ENCODE data around the gene KRTAP19-4.

The KRTAP19-4 gene, protein sequence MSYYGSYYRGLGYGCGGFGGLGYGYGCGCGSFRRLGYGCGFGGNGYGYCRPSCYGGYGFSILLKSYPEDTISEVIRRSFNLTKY

DNA sequence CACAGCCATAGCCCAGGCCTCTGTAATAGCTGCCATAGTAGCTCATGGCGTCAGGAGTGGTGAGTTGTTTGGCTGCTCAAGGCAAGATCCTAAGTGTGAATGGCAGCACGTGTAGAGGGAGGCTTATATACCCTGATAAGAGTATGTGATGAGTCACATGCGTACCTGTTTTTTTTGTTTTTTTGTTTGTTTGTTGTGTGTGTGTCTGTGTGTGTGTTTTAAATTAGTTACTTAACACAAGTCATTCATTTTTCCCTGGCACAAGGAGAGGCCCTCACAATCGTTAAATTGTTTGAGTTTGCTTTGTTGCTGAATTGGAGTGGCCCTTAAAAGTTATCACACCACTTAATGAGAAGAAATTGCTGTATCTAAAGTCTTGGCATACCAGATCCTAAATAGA lies at the start of gene KRTAP19-4:
KRTAP19-4 (minus strand) TSS at position 101 of the 400 bp plus-strand sequence; CDS start at position 46, 55 bp downstream.
- Histone ChIP-seq H3K9me3 (ENCODE audit: control insufficient read depth, insufficient read depth, low read length) (no peaks in the 10 kb centered on the region), H4K20me1 (ENCODE audit: control insufficient read depth, insufficient read depth, low read depth, low read length) (no peaks in the 10 kb centered on the region), H3K79me2 (ENCODE audit: control insufficient read depth, low read length) (no peaks in the 10 kb centered on the region), H3K4me2 (ENCODE audit: low read length) (no peak within 1 kb of the TSS), H3K4me1 (ENCODE audit: control insufficient read depth, low read length) (no peaks in the 10 kb centered on the region), H3F3A (ENCODE audit: control insufficient read depth, insufficient read depth) (no peaks in the 10 kb centered on the region), H3K27me3 (ENCODE audit: control insufficient read depth, low read length) (no peaks in the 10 kb centered on the region), H3K36me3 (ENCODE audit: control insufficient read depth, low read length) (no peaks in the 10 kb centered on the region), H3K9me2 (replicated peaks; ENCODE audit: control insufficient read depth, low read length) (no peaks in the 10 kb centered on the region), H3K27ac (ENCODE audit: low read depth, low read length) (no peak within 1 kb of the TSS), H3K4me3 (ENCODE audit: low read length) (no peak within 1 kb of the TSS)
- TF ChIP-seq EZH2phosphoT487 (IDR thresholded peaks at IDR 0.05; ENCODE audit: borderline replicate concordance, low read length): no peak
- TF ChIP-seq, protein P1, sequence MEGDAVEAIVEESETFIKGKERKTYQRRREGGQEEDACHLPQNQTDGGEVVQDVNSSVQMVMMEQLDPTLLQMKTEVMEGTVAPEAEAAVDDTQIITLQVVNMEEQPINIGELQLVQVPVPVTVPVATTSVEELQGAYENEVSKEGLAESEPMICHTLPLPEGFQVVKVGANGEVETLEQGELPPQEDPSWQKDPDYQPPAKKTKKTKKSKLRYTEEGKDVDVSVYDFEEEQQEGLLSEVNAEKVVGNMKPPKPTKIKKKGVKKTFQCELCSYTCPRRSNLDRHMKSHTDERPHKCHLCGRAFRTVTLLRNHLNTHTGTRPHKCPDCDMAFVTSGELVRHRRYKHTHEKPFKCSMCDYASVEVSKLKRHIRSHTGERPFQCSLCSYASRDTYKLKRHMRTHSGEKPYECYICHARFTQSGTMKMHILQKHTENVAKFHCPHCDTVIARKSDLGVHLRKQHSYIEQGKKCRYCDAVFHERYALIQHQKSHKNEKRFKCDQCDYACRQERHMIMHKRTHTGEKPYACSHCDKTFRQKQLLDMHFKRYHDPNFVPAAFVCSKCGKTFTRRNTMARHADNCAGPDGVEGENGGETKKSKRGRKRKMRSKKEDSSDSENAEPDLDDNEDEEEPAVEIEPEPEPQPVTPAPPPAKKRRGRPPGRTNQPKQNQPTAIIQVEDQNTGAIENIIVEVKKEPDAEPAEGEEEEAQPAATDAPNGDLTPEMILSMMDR (IDR thresholded peaks at IDR 0.05; ENCODE audit: low read depth, low read length, poor library complexity, severe bottlenecking): no peak

DNA sequence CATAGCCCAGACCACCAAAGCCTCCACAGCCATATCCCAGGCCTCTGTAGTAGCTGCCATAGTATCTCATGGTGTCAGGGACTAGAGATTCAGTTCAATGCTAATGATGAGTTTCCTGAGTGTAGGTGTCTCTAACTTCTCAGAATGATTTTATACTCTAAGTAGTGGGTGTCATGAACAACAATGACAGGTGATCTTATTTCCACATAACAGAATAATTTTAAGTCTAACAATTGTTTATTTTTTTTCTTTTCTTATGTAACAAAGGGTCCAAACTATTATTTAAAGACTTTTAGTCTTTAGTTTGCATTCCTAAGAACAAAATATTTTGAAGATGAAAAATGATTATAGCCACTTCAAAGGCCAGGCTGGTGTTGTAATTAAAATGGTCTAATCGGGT lies 44.8 kb upstream of the KRTAP19-4 start, which contains the start of gene KRTAP19-6:
KRTAP19-6 (minus strand) TSS at position 101 of the 400 bp plus-strand sequence; CDS start at position 70, 31 bp downstream.
- no peaks in the 10 kb centered on the region for H4K20me1 ChIP-seq (ENCODE audit: control insufficient read depth, insufficient read depth, low read depth, low read length)
- no peaks in the 10 kb centered on the region for H3F3A ChIP-seq (ENCODE audit: control insufficient read depth, insufficient read depth)
- H3K27ac ChIP-seq (ENCODE audit: low read depth, low read length): no peak within 1 kb of the TSS
- H3K27me3 ChIP-seq (ENCODE audit: control insufficient read depth, low read length): no peaks in the 10 kb centered on the region
- no peak within 1 kb of the TSS for H3K4me3 ChIP-seq (ENCODE audit: low read length)
- H3K36me3 ChIP-seq (ENCODE audit: control insufficient read depth, low read length): no peaks in the 10 kb centered on the region
- H3K4me2 ChIP-seq (ENCODE audit: low read length): no peak within 1 kb of the TSS
- no peaks in the 10 kb centered on the region for H3K79me2 ChIP-seq (ENCODE audit: control insufficient read depth, low read length)
- no peaks in the 10 kb centered on the region for H3K9me2 ChIP-seq (replicated peaks; ENCODE audit: control insufficient read depth, low read length)
- TF ChIP-seq, protein P1 (IDR thresholded peaks at IDR 0.05; ENCODE audit: low read depth, low read length, poor library complexity, severe bottlenecking): no peak
- no peak for TF ChIP-seq EZH2phosphoT487 (IDR thresholded peaks at IDR 0.05; ENCODE audit: borderline replicate concordance, low read length)
- H3K9me3 ChIP-seq (ENCODE audit: control insufficient read depth, insufficient read depth, low read length): no peaks in the 10 kb centered on the region
- H3K4me1 ChIP-seq (ENCODE audit: control insufficient read depth, low read length): no peaks in the 10 kb centered on the region

DNA sequence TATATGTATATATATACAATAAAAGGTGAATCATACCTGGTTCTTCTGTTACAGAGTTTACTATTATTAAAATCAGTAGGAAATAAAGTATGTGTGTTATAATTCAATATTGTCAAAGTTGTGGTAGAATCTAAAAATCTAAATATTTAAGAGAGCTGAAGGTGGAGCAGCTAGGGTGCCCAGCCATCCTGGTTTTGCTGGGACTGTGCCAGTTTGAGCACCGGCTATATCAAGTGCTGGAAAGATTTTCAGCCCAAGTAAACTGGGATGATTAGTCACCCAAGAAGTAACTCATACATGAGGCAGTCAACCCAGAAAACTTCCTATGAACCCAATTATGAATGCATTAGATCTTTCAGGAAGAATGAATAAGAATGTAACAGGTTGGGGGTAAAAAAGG lies 21.9 kb upstream of the KRTAP19-4 start:
- no peaks in the 10 kb centered on the region for H4K20me1 ChIP-seq (ENCODE audit: control insufficient read depth, insufficient read depth, low read depth, low read length)
- TF ChIP-seq, protein P1 (IDR thresholded peaks at IDR 0.05; ENCODE audit: low read depth, low read length, poor library complexity, severe bottlenecking): no peak
- no peak for TF ChIP-seq EZH2phosphoT487 (IDR thresholded peaks at IDR 0.05; ENCODE audit: borderline replicate concordance, low read length)
- no peaks in the 10 kb centered on the region for H3F3A ChIP-seq (ENCODE audit: control insufficient read depth, insufficient read depth)
- H3K4me3 ChIP-seq (ENCODE audit: low read length): no peak overlapping the region
- no peaks in the 10 kb centered on the region for H3K79me2 ChIP-seq (ENCODE audit: control insufficient read depth, low read length)
- H3K9me3 ChIP-seq (ENCODE audit: control insufficient read depth, insufficient read depth, low read length): no peaks in the 10 kb centered on the region; the same call in 1 of the 2 replicates
- no peaks in the 10 kb centered on the region for H3K4me1 ChIP-seq (ENCODE audit: control insufficient read depth, low read length)
- no peak overlapping the region for H3K27ac ChIP-seq (ENCODE audit: low read depth, low read length)
- no peak overlapping the region for H3K4me2 ChIP-seq (ENCODE audit: low read length)
- H3K36me3 ChIP-seq (ENCODE audit: control insufficient read depth, low read length): no peaks in the 10 kb centered on the region
- no peaks in the 10 kb centered on the region for H3K27me3 ChIP-seq (ENCODE audit: control insufficient read depth, low read length)
- no peaks in the 10 kb centered on the region for H3K9me2 ChIP-seq (replicated peaks; ENCODE audit: control insufficient read depth, low read length)
